HG03060 (cell line): Measurements from ENCODE around the gene OOSP2.
"Not testable (repeated sequence)": the region's sequence is repeated elsewhere in the genome, so short reads cannot be mapped to it uniquely, and the experiment has no call there.

Experiments
- ATAC-seq: cut with Tn5 transposase; IDR thresholded peaks from one replicate; pipeline ENCODE4 v1.9.1; 2021; ENCODE audit warnings: low read depth, moderate number of reproducible peaks; ENCODE audit not compliant: unreplicated experiment

OOSP2 gene, protein sequence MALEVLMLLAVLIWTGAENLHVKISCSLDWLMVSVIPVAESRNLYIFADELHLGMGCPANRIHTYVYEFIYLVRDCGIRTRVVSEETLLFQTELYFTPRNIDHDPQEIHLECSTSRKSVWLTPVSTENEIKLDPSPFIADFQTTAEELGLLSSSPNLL

DNA sequence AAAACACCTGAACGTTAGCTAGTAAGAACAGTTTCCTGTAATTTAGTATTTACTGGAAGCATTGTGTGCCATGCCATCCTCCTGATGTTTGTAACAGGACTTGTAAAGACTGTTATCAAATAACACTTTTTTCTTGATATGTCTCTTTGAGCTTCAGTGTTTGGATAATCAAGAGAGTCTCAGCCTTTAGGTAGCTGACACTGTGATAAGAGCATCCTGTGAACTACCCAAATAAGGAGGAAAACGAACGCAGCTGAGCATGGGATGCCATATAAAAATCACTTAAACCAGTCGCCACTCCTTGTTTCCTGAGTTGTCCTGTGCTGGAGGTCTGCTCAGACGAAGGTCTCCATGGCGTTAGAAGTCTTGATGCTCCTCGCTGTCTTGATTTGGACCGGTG is at the start of gene OOSP2:
OOSP2 (plus strand) TSS at position 301 of the 400 bp plus-strand sequence; CDS start at position 352, 51 bp downstream.
- ATAC-seq = no peak

DNA sequence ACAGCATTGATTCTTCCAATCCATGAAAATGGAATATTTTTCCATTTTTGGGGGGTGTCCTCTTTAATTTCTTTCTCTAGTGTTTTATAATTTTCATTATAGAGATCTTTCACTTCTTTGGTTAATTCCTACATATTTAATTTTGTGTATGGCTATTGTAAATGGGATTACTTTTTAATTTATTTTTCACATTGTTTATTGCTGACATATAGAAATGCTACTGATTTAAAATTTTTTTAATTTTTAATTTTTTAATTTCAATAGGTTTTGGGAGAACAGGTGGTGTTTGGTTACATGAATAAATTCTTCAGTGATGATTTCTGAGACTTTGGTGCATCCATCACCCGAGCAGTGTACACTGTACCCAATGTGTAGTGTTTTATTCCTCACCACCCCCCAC is 49.8 kb upstream of the OOSP2 start:
- ATAC-seq = no peak

GRCh38 chr11:59992425-59992824 is 47.8 kb upstream of the OOSP2 start:
- no peak for ATAC-seq

- ATAC-seq = no peak
These were observed 42.4 kb upstream of the OOSP2 start for GRCh38 chr11:59997800-59998199.

DNA sequence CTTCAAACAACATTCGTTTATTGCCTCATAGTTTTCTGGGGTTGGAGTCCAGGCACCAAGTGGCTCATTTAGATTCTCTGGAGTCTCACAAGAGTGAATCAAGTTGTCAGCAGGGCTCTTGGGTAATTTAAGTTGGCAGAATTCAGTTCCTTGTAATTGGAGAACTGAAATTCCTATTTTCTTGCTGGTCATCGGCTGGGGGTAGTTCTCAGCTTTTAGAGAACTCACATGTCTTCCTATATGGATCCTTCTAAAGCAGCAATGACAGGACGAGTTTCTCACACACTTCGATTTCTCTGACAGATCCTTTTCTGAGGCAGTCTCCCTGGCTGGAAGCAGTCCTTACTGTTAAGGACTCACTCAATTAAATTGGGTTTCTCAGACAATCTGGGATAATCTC is 40.5 kb upstream of the OOSP2 start:
- ATAC-seq = no peak

DNA sequence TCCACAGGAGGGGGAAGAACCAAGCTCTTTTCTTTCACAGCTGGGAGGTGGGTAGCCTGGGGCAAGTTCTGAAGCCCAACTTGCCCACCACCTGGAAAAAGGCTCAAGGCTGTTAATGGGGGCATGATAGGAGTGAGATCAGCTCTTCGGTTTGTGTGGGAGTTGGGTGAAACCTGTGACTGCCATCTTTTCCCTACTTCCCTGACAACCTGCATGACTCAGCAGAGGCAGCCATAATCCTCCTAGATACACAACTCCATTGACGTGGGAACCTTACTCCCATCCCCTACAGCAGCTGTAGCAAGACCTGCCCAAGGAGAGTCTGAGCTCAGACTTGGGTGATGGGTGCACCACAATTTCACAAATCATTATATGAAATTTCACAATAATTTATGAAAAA is 36.5 kb upstream of the OOSP2 start:
- ATAC-seq = no peak

- no peak for ATAC-seq
These were observed 34.8 kb upstream of the OOSP2 start for GRCh38 chr11:60005360-60005759.

DNA sequence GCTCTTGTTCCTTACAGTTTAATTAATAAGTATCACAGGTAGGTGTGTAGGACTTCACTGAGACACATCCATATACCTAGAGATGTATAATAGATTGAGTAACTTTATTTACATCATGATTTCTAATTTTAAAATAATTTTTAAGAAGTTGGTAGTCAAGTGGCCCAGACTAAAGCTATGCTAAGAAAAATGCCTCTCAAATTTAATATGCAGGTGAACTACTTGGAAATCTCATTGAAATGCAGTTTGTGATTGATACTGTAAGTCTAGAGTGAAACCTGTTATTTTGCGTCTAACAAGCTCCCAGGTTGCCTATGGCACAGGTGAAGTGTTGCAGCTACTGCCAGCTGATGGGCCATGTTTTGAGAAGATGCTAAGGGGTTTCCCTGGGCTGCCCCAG is 23.3 kb upstream of the OOSP2 start, which contains the start of gene OOSP4B:
OOSP4B (plus strand) TSS at position 301 of the 400 bp plus-strand sequence.
- ATAC-seq = no peak

DNA sequence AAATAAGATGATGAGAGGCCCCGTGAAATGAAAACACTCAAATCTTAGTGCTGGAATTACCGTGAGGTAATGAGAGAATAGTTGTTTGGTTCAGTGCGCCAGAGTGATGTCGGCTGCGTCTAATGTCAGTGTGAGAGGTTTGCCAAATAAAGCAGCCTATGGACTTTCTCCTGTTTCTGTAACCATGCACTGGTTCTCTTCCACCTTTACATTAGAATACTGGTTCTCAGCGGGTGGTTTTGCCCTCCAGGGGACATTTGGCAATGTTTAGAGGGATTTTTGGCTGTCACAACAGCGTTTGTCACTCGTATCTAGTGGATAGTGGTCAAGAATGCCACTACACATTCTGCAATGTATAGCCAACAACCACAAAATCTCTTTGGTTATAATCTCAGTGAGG is 22.2 kb upstream of the OOSP2 start:
- no peak for ATAC-seq

DNA sequence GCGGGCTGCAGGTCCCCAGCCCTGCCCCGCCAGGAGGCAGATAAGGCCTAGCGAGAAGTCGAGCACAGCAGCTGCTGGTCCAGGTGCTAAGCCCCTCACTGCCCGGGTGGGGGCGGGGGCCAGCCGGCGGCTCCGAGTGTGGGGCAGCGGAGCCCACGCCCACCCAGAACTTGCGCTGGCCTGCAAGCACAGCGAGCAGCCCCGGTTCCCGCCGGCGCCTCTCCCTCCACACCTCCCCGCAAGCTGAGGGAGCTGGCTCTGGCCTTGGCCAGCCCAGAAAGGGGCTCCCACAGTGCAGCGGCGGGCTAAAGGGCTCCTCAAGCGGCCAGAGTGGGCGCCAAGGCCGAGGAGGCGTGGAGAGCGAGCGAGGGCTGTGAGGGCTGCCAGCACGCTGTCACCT is 19.8 kb upstream of the OOSP2 start:
- not testable (repeated sequence) for ATAC-seq

- ATAC-seq = no peak
These were observed 11.1 kb upstream of the OOSP2 start for GRCh38 chr11:60029015-60029632.

DNA sequence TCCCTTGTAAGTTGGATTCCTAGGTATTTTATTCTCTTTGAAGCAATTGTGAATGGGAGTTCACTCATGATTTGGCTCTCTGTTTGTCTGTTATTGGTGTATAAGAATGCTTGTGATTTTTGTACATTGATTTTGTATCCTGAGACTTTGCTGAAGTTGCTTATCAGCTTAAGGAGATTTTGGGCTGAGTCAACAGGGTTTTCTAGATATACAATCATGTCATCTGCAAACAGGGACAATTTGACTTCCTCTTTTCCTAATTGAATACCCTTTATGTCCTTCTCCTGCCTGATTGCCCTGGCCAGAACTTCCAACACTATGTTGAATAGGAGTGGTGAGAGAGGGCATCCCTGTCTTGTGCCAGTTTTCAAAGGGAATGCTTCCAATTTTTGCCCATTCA is 10.2 kb downstream of the OOSP2 start:
- not testable (repeated sequence) for ATAC-seq

GRCh38 chr11:60050839-60051238 is 10.6 kb downstream of the OOSP2 start:
- ATAC-seq = not testable (repeated sequence)

GRCh38 chr11:60056349-60056969 is 16.2 kb downstream of the OOSP2 start, which contains the start of gene MS4A3:
Gene MS4A3 (plus strand): TSS chr11:60056665. CDS start chr11:60061161, 4,496 bp downstream.
- ATAC-seq = no peak

- ATAC-seq = no peak
These were observed 18.8 kb downstream of the OOSP2 start for GRCh38 chr11:60059052-60059451.

DNA sequence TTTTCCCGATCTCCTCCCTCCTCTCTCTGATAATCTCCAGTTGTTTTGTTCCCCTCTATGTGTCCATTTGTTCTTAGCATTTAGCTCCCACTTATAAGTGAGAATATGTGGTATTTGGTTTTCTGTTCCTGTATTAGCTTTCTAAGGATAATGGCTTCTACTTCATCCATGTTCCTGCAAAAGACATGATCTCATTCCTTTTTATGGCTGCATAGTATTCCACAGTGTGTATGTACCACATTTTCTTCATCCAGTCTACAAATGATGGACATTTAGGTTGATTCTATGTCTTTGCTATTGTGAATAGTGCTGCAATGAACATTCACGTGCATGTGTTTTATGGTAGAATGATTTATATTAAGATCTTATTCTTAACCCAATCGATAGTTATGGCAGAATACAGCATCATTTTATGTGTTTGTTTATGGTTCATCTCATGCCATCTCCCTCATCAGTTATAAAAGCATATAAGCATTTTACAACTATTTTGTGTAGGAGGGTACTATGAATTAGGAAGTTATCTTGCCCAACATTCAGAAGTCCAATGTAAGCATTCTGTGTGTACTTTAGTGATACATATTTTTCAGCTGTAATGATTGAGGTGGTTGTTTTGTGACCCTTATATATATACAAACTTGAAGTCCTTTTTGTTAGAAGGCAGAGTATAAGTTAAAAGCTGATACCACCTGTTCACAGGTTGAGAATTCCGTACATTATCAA is 19.5 kb downstream of the OOSP2 start:
- ATAC-seq = no peak

GRCh38 chr11:60064111-60064510 is 23.9 kb downstream of the OOSP2 start:
- ATAC-seq = no peak

GRCh38 chr11:60065801-60066200 is 25.6 kb downstream of the OOSP2 start:
- ATAC-seq = no peak

DNA sequence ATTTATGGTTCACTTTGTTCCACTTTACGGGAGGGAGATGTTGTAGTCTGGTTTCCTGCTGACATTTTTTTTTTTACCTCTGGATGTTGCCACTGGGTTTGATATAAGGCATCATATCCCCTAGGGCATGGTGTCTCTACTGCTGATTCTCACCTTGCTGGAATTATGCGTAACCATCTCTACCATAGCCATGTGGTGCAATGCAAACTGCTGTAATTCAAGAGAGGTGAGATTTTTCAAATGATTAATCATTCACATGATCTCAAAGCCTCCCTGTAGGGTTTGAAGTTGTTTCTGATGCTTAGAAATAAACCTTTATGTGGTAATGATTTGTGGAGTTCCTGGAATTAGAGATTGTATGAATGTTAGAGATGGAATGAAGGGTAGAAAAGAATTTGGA is 29.2 kb downstream of the OOSP2 start:
- no peak for ATAC-seq

DNA sequence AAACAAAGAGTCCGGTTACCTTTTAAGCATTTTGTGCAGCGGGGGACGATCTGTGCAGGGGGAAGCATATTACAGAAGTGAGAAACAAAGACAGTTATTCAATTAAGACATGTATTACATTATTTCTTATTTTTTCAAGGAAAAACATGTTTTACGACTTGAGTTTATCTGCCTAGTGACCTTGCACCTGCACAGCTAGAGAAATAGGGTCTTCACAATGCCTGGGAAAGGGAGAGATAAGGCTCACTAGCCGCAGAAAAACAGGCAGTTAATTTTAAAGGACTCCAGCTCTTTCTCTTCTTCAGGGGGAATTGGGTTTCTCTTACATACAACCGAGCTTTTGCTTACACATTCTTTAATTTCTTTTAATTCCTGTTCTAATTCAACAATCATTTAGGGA is 31.4 kb downstream of the OOSP2 start:
- ATAC-seq = not testable (repeated sequence)

DNA sequence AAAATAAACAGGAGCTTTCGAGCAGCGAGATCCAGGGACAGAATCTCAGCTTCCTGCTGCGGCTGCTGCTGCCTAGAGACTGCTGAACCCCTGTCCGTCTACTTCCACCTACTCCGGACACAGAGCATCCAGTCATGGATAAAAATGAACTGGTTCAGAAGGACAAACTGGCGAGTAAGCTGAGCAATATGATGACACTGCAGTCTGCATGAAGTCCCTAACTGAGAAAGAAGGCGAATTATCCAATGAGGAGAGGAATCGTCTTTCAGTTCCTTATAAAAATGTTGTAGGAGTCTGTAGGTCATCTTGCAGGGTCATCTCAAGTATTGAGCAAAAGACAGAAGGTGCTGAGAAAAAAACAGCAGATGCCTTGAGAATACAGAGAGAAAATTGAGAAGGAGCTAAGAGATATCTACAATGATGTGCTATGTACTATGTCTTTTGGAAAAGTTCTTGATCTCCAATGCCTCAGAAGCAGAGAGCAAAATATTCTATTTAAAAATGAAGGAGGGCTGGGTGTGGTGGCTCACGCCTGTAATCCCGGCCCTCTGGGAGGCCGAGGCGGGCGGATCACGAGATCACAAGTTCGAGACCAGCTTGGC is 37.1 kb downstream of the OOSP2 start:
- no peak for ATAC-seq
